Measurements from ENCODE around the gene PSMG4.

GRCh38 chr6:3291346-3291745 is 32.6 kb downstream of the PSMG4 start:
- TF ChIP-seq, protein P1, sequence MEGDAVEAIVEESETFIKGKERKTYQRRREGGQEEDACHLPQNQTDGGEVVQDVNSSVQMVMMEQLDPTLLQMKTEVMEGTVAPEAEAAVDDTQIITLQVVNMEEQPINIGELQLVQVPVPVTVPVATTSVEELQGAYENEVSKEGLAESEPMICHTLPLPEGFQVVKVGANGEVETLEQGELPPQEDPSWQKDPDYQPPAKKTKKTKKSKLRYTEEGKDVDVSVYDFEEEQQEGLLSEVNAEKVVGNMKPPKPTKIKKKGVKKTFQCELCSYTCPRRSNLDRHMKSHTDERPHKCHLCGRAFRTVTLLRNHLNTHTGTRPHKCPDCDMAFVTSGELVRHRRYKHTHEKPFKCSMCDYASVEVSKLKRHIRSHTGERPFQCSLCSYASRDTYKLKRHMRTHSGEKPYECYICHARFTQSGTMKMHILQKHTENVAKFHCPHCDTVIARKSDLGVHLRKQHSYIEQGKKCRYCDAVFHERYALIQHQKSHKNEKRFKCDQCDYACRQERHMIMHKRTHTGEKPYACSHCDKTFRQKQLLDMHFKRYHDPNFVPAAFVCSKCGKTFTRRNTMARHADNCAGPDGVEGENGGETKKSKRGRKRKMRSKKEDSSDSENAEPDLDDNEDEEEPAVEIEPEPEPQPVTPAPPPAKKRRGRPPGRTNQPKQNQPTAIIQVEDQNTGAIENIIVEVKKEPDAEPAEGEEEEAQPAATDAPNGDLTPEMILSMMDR (IDR thresholded peaks at IDR 0.05; ENCODE audit: extremely low read depth in 1 of 2, insufficient read depth in 1 of 2, low read depth in 1 of 2, low read length in 2 of 2) = no peak
- TF ChIP-seq POLR2AphosphoS5 (IDR thresholded peaks at IDR 0.05; ENCODE audit: insufficient read depth, low read depth, low read length) = no peak
- TF ChIP-seq POLR2A (IDR thresholded peaks at IDR 0.05; ENCODE audit: low read depth, low read length) = no peak
- TF ChIP-seq EZH2 (IDR thresholded peaks at IDR 0.05; ENCODE audit: borderline replicate concordance, low read depth, low read length, severe bottlenecking) = no peak
